ENCODE data around the gene SELENOO.

Gene SELENOO

GRCh38 chr22:50232481-50233151 lies 31.8 kb downstream of the SELENOO start:
- H3K9me3 ChIP-seq (ENCODE audit: control insufficient read depth, low read length), result no peaks in the 10 kb centered on the region
- H3K4me1 ChIP-seq (ENCODE audit: control insufficient read depth, insufficient read depth, low read length), result no peaks in the 10 kb centered on the region
- H3K36me3 ChIP-seq (ENCODE audit: control insufficient read depth, insufficient read depth, low read length), result no peaks in the 10 kb centered on the region
- H3K27me3 ChIP-seq (ENCODE audit: control insufficient read depth, insufficient read depth, low read length), result no peaks in the 10 kb centered on the region
- H3K4me3 ChIP-seq (ENCODE audit: low read length), result no peak overlapping the region
- H3K9ac ChIP-seq (ENCODE audit: low read length), result no peak overlapping the region

DNA sequence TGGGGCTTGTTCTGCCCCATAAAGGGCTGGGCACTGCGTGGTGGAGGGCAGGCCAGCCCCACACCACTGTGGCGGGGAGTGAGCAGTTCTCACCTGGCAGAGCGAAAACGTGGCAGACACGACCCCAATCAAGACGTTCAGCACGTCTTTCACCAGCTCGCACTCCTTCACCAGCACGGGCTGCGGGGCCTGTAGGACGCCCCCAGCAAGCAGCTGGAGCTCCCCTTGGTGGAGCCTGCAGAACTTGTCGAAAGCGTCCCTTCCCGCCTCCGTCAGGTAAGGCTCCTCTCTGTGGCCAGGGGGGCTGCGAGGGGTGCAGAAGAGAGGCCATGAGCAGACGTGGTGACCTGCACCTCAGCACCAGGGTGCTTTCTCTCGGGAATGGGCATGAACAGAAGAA lies 32.4 kb downstream of the SELENOO start:
- H3K27me3 ChIP-seq (ENCODE audit: control insufficient read depth, insufficient read depth, low read length), result no peaks in the 10 kb centered on the region
- H3K9ac ChIP-seq (ENCODE audit: low read length), result no peak overlapping the region
- no peaks in the 10 kb centered on the region for H3K4me1 ChIP-seq (ENCODE audit: control insufficient read depth, insufficient read depth, low read length)
- no peaks in the 10 kb centered on the region for H3K9me3 ChIP-seq (ENCODE audit: control insufficient read depth, low read length)
- H3K36me3 ChIP-seq (ENCODE audit: control insufficient read depth, insufficient read depth, low read length), result no peaks in the 10 kb centered on the region
- no peak overlapping the region for H3K4me3 ChIP-seq (ENCODE audit: low read length)

GRCh38 chr22:50236731-50237409 lies 36.1 kb downstream of the SELENOO start:
- no peak overlapping the region for H3K9ac ChIP-seq (ENCODE audit: low read length)

DNA sequence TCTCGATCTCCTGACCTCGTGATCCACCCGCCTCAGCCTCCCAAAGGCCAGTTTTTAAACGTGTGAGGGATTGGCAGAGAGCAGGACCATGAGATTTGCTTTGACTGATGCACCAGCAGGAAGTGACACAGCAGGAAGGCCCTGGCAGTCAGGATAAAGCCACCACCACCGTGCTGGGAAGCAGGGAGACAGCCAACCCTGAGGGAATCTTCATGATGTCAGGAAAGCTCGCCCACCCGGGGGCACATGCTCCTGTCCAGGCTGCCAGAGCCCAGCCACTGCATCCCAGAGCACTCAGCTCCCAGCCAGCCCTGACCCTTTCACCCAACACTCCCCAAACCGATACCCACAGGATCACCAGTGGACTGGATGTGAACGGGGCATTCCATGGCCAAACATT lies 37.9 kb downstream of the SELENOO start:
- Histone ChIP-seq H3K9me3 (ENCODE audit: control insufficient read depth, low read length) (no peaks in the 10 kb centered on the region), H3K36me3 (ENCODE audit: control insufficient read depth, insufficient read depth, low read length) (no peaks in the 10 kb centered on the region), H3K27me3 (ENCODE audit: control insufficient read depth, insufficient read depth, low read length) (no peaks in the 10 kb centered on the region), H3K4me1 (ENCODE audit: control insufficient read depth, insufficient read depth, low read length) (peaks cover 16% of the 10 kb centered on the region), H3K4me3 (ENCODE audit: low read length) (no peak overlapping the region), H3K9ac (ENCODE audit: low read length) (no peak overlapping the region)

More at GRCh38 chr22:50236731-50237409, 36.1 kb downstream of the SELENOO start:
- H3K36me3 ChIP-seq (ENCODE audit: control insufficient read depth, insufficient read depth, low read length), result no peaks in the 10 kb centered on the region
- H3K9me3 ChIP-seq (ENCODE audit: control insufficient read depth, low read length), result no peaks in the 10 kb centered on the region
- H3K4me1 ChIP-seq (ENCODE audit: control insufficient read depth, insufficient read depth, low read length), result peaks cover 4% of the 10 kb centered on the region
- no peak overlapping the region for H3K4me3 ChIP-seq (ENCODE audit: low read length)
- no peaks in the 10 kb centered on the region for H3K27me3 ChIP-seq (ENCODE audit: control insufficient read depth, insufficient read depth, low read length)

GRCh38 chr22:50242406-50242949 lies 41.7 kb downstream of the SELENOO start:
- no peaks in the 10 kb centered on the region for H3K27me3 ChIP-seq (ENCODE audit: control insufficient read depth, insufficient read depth, low read length)
- peaks cover 9% of the 10 kb centered on the region for H3K36me3 ChIP-seq (ENCODE audit: control insufficient read depth, insufficient read depth, low read length)
- no peaks in the 10 kb centered on the region for H3K9me3 ChIP-seq (ENCODE audit: control insufficient read depth, low read length)
- no peak overlapping the region for H3K4me3 ChIP-seq (ENCODE audit: low read length)
- peaks cover 34% of the 10 kb centered on the region for H3K4me1 ChIP-seq (ENCODE audit: control insufficient read depth, insufficient read depth, low read length)
- H3K9ac ChIP-seq (ENCODE audit: low read length), result no peak overlapping the region

DNA sequence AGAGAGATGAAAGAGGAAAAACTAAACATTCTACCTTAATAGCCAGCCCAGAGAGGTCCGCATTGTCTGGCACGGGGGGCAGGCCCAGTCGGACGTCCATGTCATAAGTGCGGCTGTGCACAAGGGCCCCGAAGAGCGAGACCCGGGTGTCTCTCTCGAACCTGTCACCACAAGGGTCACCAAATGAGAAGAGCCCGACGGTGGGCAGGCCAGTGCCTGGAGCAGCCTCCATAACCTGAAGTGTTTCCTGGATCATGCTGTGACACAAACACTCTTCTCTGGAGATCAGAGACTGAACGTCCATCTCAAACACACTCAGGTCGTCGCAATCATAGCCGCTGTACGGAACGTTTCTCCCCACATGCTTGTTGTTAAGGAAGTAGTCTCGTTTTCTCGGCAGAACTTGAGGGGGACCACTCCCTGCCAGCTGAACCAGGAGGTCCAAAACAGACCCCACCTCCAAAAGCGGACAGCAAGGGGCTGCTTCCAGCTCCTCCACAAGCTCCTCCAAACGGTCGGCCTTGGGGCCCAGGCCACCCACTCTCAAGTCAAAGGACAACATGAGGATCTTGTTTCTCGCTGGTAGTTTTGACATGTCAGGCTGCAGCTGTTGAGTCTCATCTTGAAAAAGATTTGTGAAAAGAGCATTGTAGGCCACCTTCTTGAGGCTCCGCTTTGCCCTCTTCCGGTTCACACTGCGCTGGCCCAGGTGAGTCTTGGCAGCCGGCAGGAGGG lies 43.0 kb downstream of the SELENOO start:
- H3K9me3 ChIP-seq (ENCODE audit: control insufficient read depth, low read length), result no peaks in the 10 kb centered on the region
- H3K4me3 ChIP-seq (ENCODE audit: low read length), result peak overlapping the region; percentile 43
- H3K9ac ChIP-seq (ENCODE audit: low read length), result peak overlapping the region; percentile 73
- H3K4me1 ChIP-seq (ENCODE audit: control insufficient read depth, insufficient read depth, low read length), result peaks cover 42% of the 10 kb centered on the region
- H3K27me3 ChIP-seq (ENCODE audit: control insufficient read depth, insufficient read depth, low read length), result no peaks in the 10 kb centered on the region
- peaks cover 9% of the 10 kb centered on the region for H3K36me3 ChIP-seq (ENCODE audit: control insufficient read depth, insufficient read depth, low read length)

- Histone ChIP-seq H3K27me3 (ENCODE audit: control insufficient read depth, insufficient read depth, low read length) (no peaks in the 10 kb centered on the region), H3K4me3 (ENCODE audit: low read length) (peak within 1 kb of the TSS; percentile 43), H3K9ac (ENCODE audit: low read length) (peak within 1 kb of the TSS; percentile 73), H3K4me1 (ENCODE audit: control insufficient read depth, insufficient read depth, low read length) (peaks cover 42% of the 10 kb centered on the region), H3K36me3 (ENCODE audit: control insufficient read depth, insufficient read depth, low read length) (peaks cover 9% of the 10 kb centered on the region), H3K9me3 (ENCODE audit: control insufficient read depth, low read length) (no peaks in the 10 kb centered on the region)
Observed at GRCh38 chr22:50244420-50245213, 43.8 kb downstream of the SELENOO start, which contains the start of gene TUBGCP6. Gene TUBGCP6 (minus strand): TSS chr22:50245023. CDS start chr22:50244459, 564 bp downstream.

GRCh38 chr22:50245214-50246072 lies 44.6 kb downstream of the SELENOO start:
- H3K9me3 ChIP-seq (ENCODE audit: control insufficient read depth, low read length), result no peaks in the 10 kb centered on the region
- peak overlapping the region; percentile 73 for H3K9ac ChIP-seq (ENCODE audit: low read length)
- H3K4me1 ChIP-seq (ENCODE audit: control insufficient read depth, insufficient read depth, low read length), result peaks cover 50% of the 10 kb centered on the region
- H3K27me3 ChIP-seq (ENCODE audit: control insufficient read depth, insufficient read depth, low read length), result no peaks in the 10 kb centered on the region
- peaks cover 9% of the 10 kb centered on the region for H3K36me3 ChIP-seq (ENCODE audit: control insufficient read depth, insufficient read depth, low read length)
- peak overlapping the region; percentile 43 for H3K4me3 ChIP-seq (ENCODE audit: low read length)

DNA sequence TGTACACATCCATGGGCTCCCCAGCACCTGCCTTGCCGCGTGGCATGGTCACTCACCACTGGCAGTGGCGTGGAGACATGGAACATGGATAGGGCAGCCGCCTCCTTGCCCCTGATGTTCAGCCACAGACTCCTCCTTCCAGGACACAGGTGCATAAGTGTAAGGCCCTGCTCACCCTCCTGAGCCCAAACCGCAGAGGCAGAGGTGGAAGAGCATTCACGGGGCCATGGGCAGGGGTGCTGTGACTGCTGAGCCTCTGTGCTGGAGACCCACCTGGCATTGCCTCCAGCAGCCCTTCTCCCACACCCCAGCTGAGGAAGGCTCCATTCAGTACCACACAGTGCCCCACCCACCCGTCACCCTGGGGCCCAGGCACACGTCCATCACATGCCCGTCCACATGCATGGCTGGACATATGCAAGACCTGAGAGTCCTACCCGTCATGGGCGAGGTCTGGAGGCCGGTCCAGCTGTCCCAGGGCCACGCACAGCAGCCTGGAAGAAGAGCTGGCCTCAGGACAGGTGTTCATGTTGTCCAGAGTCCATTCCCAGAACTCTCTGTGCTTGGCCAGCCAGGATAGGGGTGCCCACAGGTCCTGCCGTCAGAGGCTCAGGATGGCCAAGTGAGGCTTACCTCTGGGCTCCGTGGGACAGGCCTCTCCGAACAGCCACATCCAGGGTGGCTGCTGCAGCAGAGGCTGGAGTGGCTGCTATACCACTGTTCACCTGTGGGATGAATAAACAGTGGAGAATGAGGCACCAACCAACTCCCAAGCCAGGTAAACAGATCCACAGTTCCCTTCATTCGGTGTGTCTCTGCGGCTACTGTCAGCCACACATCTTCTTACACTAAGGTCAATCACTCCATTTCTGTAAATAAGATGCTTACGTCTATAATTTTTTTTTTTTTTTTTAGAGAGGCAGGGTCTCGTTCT lies 45.7 kb downstream of the SELENOO start:
- H3K27me3 ChIP-seq (ENCODE audit: control insufficient read depth, insufficient read depth, low read length), result no peaks in the 10 kb centered on the region
- no peak overlapping the region for H3K9ac ChIP-seq (ENCODE audit: low read length)
- peaks cover 52% of the 10 kb centered on the region for H3K4me1 ChIP-seq (ENCODE audit: control insufficient read depth, insufficient read depth, low read length)
- H3K4me3 ChIP-seq (ENCODE audit: low read length), result no peak overlapping the region
- no peaks in the 10 kb centered on the region for H3K9me3 ChIP-seq (ENCODE audit: control insufficient read depth, low read length)
- peaks cover 9% of the 10 kb centered on the region for H3K36me3 ChIP-seq (ENCODE audit: control insufficient read depth, insufficient read depth, low read length)

- no peak overlapping the region for H3K9ac ChIP-seq (ENCODE audit: low read length)
- H3K9me3 ChIP-seq (ENCODE audit: control insufficient read depth, low read length), result no peaks in the 10 kb centered on the region
- H3K36me3 ChIP-seq (ENCODE audit: control insufficient read depth, insufficient read depth, low read length), result peaks cover 9% of the 10 kb centered on the region
- peaks cover 52% of the 10 kb centered on the region for H3K4me1 ChIP-seq (ENCODE audit: control insufficient read depth, insufficient read depth, low read length)
- H3K27me3 ChIP-seq (ENCODE audit: control insufficient read depth, insufficient read depth, low read length), result no peaks in the 10 kb centered on the region
- H3K4me3 ChIP-seq (ENCODE audit: low read length), result no peak overlapping the region
Observed at GRCh38 chr22:50247748-50248147, 46.9 kb downstream of the SELENOO start.

Data from mucosa of stomach (tissue), 1 donor.